ENCODE measurements around the gene POLR1B. TPM values are rescaled to one million over a fixed set of nuclear protein-coding genes. Genes with fewer than 3 reads are reported as not detected.

POLR1B gene
- total RNA-seq, 6 experiments from 2014 or later: 15.1 to 27.5 (median 17.6) TPM

- H3K27me3 Mint-ChIP-seq (ENCODE audit: insufficient read depth): no peaks in the 10 kb centered on the region
- H3K27ac Mint-ChIP-seq: no peak overlapping the region
- H3K9me3 Mint-ChIP-seq: no peaks in the 10 kb centered on the region
- no peak overlapping the region for H3K4me3 Mint-ChIP-seq
- peaks cover 8% of the 10 kb centered on the region for H3K4me1 Mint-ChIP-seq (ENCODE audit: low read depth)
- H3K36me3 Mint-ChIP-seq (ENCODE audit: low read depth): peaks cover 4% of the 10 kb centered on the region; the same call in 1 of the 2 replicates
- TF ChIP-seq CTCF (IDR thresholded peaks at IDR 0.05): no peak
- no peak for DNase-seq
Measured at GRCh38 chr2:112539306-112539705, 3.0 kb upstream of the POLR1B start.

- H3K4me1 Mint-ChIP-seq (ENCODE audit: low read depth): peaks cover 16% of the 10 kb centered on the region
- no peak for DNase-seq
- H3K36me3 Mint-ChIP-seq (ENCODE audit: low read depth): peaks cover 4% of the 10 kb centered on the region; the same call in 1 of the 2 replicates
- no peaks in the 10 kb centered on the region for H3K27me3 Mint-ChIP-seq (ENCODE audit: insufficient read depth)
- H3K9me3 Mint-ChIP-seq: no peaks in the 10 kb centered on the region
- no peak overlapping the region for H3K4me3 Mint-ChIP-seq
- no peak overlapping the region for H3K27ac Mint-ChIP-seq
- TF ChIP-seq CTCF (IDR thresholded peaks at IDR 0.05): no peak
Measured at GRCh38 chr2:112540906-112541305, 1.4 kb upstream of the POLR1B start.

- H3K27me3 Mint-ChIP-seq (ENCODE audit: insufficient read depth): no peaks in the 10 kb centered on the region
- TF ChIP-seq CTCF (IDR thresholded peaks at IDR 0.05): no peak
- H3K27ac Mint-ChIP-seq: no peak overlapping the region
- peak; percentile 2 for DNase-seq
- H3K4me1 Mint-ChIP-seq (ENCODE audit: low read depth): peaks cover 16% of the 10 kb centered on the region
- H3K36me3 Mint-ChIP-seq (ENCODE audit: low read depth): peaks cover 3% of the 10 kb centered on the region; the same call in 1 of the 2 replicates
- no peak overlapping the region for H3K4me3 Mint-ChIP-seq
- no peaks in the 10 kb centered on the region for H3K9me3 Mint-ChIP-seq
Measured at GRCh38 chr2:112541315-112542122, 746 bp upstream of the POLR1B start.

GRCh38 chr2:112542984-112543661 is 858 bp downstream of the POLR1B start:
- no peak for DNase-seq
- peaks cover 5% of the 10 kb centered on the region for H3K36me3 Mint-ChIP-seq (ENCODE audit: low read depth)
- H3K27me3 Mint-ChIP-seq (ENCODE audit: insufficient read depth): no peaks in the 10 kb centered on the region
- no peak for TF ChIP-seq CTCF (IDR thresholded peaks at IDR 0.05)
- no peak overlapping the region for H3K27ac Mint-ChIP-seq
- peaks cover 16% of the 10 kb centered on the region for H3K4me1 Mint-ChIP-seq (ENCODE audit: low read depth)
- no peak overlapping the region for H3K4me3 Mint-ChIP-seq
- no peaks in the 10 kb centered on the region for H3K9me3 Mint-ChIP-seq

GRCh38 chr2:112547333-112547732 is 5.1 kb downstream of the POLR1B start:
- Mint-ChIP-seq H3K4me1 (ENCODE audit: low read depth) (peaks cover 7% of the 10 kb centered on the region), H3K27me3 (ENCODE audit: insufficient read depth) (no peaks in the 10 kb centered on the region; the same call in 1 of the 2 replicates), H3K27ac (no peak overlapping the region), H3K9me3 (no peaks in the 10 kb centered on the region), H3K4me3 (no peak overlapping the region), H3K36me3 (ENCODE audit: low read depth) (peaks cover 26% of the 10 kb centered on the region)
- DNase-seq: no peak
- no peak for TF ChIP-seq CTCF (IDR thresholded peaks at IDR 0.05)
